Mammary epithelial cell (primary cell): ENCODE results near the gene FBXW2.

Experiments
- EZH2 ChIP-seq: IDR thresholded peaks from 2 replicates; pipeline ENCODE4 v1.6.1; 2012; ENCODE audit warnings: low read length, inconsistent platforms, borderline replicate concordance
- TF ChIP-seq, protein P1 (sequence below), 2 donors: IDR thresholded peaks in 1 of 2; conservative IDR thresholded peaks in 1 of 2; 2 replicates each; pipeline ENCODE4 v1.5.1; 2011 to 2012; ENCODE audit warnings: inconsistent platforms in 2 of 2, low read length in 2 of 2, mild to moderate bottlenecking in 2 of 2, control low read depth in 1 of 2, low read depth in 1 of 2; ENCODE audit not compliant: insufficient read depth in 1 of 2; ENCODE audit errors: extremely low read depth in 1 of 2

DNA sequence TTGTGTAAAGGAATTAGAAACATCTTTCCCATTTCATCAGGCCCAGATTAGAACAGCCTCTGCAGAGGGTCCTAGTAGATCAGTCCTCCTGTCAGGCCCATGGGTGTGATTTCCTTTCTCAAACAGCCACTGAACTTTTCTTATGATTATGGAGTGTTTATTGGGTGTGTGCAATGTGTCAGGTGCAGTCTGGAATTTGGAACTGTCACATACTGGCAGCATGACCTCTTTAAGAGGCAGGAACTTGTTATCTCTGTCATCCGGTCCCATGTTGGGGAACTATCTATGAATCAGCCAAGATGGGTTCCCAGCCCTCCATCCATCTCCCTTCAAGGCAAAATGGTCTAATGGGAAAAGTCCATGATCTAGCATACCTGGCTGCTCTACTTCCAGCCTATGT lies 67.3 kb downstream of the FBXW2 start:
- TF ChIP-seq, protein P1, sequence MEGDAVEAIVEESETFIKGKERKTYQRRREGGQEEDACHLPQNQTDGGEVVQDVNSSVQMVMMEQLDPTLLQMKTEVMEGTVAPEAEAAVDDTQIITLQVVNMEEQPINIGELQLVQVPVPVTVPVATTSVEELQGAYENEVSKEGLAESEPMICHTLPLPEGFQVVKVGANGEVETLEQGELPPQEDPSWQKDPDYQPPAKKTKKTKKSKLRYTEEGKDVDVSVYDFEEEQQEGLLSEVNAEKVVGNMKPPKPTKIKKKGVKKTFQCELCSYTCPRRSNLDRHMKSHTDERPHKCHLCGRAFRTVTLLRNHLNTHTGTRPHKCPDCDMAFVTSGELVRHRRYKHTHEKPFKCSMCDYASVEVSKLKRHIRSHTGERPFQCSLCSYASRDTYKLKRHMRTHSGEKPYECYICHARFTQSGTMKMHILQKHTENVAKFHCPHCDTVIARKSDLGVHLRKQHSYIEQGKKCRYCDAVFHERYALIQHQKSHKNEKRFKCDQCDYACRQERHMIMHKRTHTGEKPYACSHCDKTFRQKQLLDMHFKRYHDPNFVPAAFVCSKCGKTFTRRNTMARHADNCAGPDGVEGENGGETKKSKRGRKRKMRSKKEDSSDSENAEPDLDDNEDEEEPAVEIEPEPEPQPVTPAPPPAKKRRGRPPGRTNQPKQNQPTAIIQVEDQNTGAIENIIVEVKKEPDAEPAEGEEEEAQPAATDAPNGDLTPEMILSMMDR (conservative IDR thresholded peaks at IDR 0.05 in 1 of 2, IDR thresholded peaks at IDR 0.05 in 1 of 2; ENCODE audit: extremely low read depth in 1 of 2, insufficient read depth in 1 of 2, low read depth in 1 of 2, low read length in 2 of 2), result no peak
- TF ChIP-seq EZH2, result no peak
